ENCODE data around the gene SH3BP4.

The SH3BP4 gene

GRCh38 chr2:234966340-234966739 lies 14.5 kb downstream of the SH3BP4 start:
- ATAC-seq: no peak
- no peak for DNase-seq

DNA sequence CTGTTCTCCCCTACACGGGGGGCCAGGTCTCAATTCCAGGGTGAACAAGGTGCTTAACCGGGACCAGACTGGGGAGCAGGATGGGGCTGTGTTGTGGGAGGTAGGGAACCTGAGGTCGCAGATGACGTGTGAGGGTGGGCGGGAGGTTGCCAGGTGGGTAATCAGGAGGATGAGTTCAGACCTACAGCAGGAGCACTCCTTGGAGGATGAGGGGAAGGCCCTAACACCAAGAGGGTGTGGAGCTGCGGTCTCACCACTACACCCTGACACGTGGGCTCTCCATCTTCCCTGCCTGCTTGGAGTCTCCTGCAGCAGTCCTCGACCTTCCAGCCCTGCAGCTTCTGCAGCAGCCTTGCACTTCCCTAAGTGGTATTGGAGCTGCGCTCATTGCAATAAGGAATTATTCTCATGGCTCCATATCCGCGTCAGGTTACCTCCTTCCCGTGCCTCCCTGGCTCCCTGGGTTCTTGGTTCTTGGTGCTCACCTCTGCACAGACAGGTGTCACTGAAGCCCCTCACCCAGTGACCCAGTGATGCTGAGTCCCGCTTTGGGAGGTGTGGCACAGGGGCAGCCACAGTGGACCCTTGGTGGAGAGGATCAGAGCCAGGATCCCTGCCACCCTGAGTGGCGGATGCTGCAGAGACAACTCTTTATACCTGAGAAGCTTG lies 15.5 kb downstream of the SH3BP4 start:
- DNase-seq: no peak
- no peak for ATAC-seq

GRCh38 chr2:234967870-234968208 lies 16.0 kb downstream of the SH3BP4 start:
- DNase-seq: no peak
- ATAC-seq: no peak

DNA sequence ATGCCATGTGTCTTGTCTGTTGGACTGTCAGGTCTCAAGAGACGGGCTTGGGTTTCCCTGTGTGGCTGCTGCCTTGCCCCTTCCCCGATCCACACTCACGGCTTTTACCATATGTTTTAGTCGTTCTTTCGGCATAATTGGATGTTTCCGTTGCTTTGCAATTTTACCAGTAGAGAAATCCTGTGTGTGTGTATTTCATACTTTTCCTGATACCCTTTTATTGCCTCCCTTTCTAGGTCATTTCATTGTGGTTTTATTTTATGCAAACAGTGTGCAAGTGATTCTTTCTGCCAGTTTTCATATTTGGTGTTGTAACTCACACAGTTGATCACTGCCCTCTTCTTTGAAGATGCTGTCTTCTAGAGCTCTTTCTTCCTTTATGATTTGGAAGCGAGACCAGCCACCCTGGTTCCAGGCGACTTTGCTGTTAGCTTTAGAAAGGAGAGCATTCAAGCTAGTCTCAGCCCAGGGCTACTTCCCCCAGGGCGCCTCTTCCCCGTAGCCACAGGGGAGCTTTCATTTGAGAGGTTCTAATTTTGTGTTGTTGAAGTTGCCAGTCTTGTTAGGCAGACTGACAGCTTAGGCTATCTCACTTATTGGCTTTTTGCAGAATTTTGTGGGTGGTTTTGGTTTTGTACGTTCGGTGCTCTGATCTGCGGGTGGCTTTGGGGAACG lies 17.0 kb downstream of the SH3BP4 start:
- ATAC-seq: no peak
- DNase-seq: no peak

DNA sequence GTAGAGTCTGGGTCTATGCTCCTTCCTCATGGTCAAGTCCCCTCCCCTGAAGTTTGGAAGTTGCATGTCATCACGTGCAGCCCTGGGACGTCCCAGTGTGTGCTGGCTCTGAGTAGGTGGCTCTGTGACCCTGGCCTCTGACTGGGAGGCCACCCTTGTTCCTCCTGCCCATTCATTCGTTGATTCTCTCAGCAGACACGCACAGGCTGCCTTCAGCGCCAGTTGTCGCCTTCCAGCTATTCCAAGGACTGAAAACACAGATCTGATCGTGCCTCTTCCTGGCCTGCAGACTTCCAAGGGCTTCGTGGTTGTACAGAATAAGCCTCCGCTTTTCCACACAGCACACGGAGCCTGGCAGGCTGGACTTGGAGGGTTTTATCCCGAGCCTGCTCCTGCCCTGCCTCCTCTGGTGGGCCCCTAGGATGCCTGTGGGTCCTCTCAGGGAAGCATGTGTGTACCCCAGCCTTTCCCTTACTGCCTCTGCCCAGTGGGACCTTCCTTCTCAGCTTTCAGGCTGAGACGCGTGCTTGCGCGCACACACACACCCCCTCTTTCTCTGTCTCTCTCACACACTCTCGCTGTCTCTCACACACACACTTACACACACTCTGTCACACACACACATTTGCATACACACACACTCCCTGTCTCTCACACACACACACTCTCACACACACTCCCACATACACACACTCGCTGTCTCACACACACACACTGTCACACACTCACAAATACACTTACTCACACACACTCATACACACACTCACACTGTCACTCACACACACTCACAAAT lies 17.7 kb downstream of the SH3BP4 start:
- ATAC-seq (no peak), DNase-seq (no peak)

DNA sequence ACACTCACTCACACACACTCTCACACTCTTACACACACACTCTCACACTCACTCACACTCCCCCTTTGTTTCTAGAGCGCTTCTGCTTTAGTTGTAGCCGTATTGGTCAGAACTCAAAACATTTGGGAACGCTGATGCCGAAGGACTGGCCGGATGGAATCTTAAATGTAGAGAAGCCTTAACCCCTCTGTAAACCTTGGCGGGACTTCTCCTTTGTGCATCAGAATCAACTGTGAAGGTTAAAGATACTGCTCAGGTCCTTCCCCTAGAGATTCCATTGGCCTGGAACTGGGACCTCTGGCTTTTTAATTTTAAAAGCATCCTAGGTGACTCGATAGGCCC lies 18.3 kb downstream of the SH3BP4 start:
- no peak for DNase-seq
- ATAC-seq: no peak

DNA sequence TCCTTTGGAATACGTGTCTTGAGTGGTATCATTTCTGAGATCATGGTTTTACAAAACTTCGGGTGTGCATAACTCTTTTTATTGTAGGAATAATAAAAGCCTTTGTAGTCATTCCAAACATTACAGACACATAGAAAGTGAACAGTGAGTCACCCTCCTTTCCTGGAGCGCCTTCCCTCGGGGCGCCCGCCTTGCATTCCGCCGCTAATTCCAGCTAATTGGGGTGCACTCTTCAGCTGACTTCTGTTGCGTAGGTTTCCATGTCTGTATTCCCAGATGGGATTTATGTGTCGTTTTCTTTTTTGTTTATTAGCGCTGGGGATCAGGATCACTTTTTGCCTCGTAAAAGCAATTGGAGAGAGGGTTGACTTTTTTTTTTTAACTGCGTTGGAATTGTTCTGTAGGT lies 18.7 kb downstream of the SH3BP4 start:
- ATAC-seq (no peak), DNase-seq (no peak)

DNA sequence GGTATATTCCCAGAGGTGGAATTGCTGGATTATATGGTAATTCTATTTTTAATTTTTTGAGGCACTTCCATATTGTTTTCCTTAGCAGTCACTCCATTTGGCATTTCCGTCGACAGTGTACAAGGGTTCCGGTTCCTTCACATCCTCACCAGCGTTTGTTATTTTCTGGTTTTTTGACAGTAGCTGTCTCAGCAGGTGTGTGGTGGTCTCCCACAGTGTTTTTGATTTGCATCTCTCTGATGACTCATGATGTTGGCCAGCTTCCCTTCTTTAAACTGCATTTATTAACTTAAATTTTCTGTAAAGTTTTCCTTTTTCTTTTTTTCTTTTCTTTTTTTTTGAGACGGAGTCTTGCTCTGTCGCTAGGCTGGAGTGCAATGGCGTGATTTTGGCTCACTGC lies 19.7 kb downstream of the SH3BP4 start:
- DNase-seq: no peak
- no peak for ATAC-seq

GRCh38 chr2:234973008-234973407 lies 21.2 kb downstream of the SH3BP4 start:
- ATAC-seq (no peak), DNase-seq (no peak)

- DNase-seq (no peak), ATAC-seq (no peak)
Measured at GRCh38 chr2:234974501-234975385, 22.9 kb downstream of the SH3BP4 start.

DNA sequence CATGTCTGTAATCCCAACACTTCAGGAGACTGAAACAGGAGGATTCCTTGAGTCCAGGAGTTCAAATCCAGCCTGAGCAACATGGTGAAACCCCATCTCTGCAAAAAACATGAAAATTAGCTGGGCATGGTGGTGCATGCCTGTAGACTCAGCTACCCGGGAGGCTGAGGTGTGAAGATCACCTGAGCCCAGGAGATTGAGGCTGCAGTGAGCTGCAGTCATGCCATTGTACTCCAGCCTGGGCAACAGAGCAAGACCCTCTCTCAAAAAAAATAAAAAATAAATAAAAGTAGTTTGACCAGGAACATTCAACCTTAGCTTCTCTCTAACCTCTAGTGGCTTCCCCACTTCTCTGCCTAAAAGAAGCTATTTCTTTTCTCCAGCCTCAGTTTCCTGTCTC lies 23.8 kb downstream of the SH3BP4 start:
- DNase-seq (no peak), ATAC-seq (no peak)

- ATAC-seq: no peak
Measured at GRCh38 chr2:234976479-234977227, 24.8 kb downstream of the SH3BP4 start.

DNA sequence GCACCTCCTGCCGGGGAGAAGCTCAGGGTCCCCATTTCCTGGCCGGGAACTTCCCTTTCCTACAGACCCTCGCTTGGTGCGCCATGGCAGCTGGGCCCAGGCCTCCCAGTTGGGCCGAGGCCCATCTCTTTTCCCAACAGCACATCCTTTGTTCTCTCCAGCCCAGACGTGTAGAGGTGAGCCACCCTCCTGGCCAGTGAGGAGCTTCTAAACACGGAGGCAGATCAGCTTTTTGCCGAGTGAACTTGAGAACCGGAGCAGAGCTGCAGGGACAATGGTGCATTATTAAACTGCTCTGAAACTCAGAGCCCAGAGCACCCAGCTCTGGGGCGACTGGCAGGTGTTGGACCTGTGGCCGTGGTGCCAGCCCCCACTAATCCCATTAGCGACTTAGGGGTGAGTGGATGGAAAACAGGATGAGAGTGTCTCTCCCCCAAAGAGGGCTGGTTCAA lies 25.4 kb downstream of the SH3BP4 start:
- ATAC-seq: no peak
- DNase-seq: no peak

More at GRCh38 chr2:234976479-234977227, 24.8 kb downstream of the SH3BP4 start:
- no peak for DNase-seq

- DNase-seq: no peak
- ATAC-seq: no peak
Measured at GRCh38 chr2:234978466-234979203, 26.8 kb downstream of the SH3BP4 start.

GRCh38 chr2:234979204-234980167 lies 27.7 kb downstream of the SH3BP4 start:
- ATAC-seq: no peak
- no peak for DNase-seq

- ATAC-seq: no peak
Measured at GRCh38 chr2:234980451-234981187, 28.8 kb downstream of the SH3BP4 start.

GRCh38 chr2:234981197-234982095 lies 29.6 kb downstream of the SH3BP4 start:
- ATAC-seq: no peak
- no peak for DNase-seq

More at GRCh38 chr2:234980451-234981187, 28.8 kb downstream of the SH3BP4 start:
- DNase-seq: no peak

Data from stimulated activated naive CD8-positive, alpha-beta T cell treated with anti-CD3 and anti-CD28 coated beads, Interleukin-15, Interleukin-2, amounts not matched to agents 100 U/mL and 50 U/mL, for 24 hours (primary cell).